Caco-2 (cell line): ENCODE measurements around the gene SLFN11. TPM values are rescaled to one million over a fixed set of nuclear protein-coding genes. Genes with fewer than 3 reads are reported as not detected.

Source experiments
- BruUV-seq: library from RNA; stranded (reverse); fragments of 400-500 nt; replicated peaks from 2 replicates; lab custom pipeline; 2021; lab: Mats Ljungman, UMichigan
- CTCF ChIA-PET: fragments of 300-600 bp; sonication (Branson Sonifier 250); formaldehyde crosslinking; loops from one replicate; lab custom pipeline; 2022; ENCODE audit warnings: antibody characterized with exemption; lab: Charles Lee
- POLR2A ChIA-PET: fragments of 300-600 bp; sonication (Branson Sonifier 250); formaldehyde crosslinking; loops from one replicate; lab custom pipeline; 2022; ENCODE audit warnings: antibody characterized with exemption; lab: Charles Lee
- DNase-seq, 2 experiments: peaks; one replicate each; pipeline versions ENCODE4 v3.0.0 to v3.0.0-alpha.2; 2020 to 2022
- H3K27me3 ChIP-seq: replicated peaks from 2 replicates; pipeline ENCODE4 v1.6.0; 2011; ENCODE audit warnings: low read length; ENCODE audit not compliant: control insufficient read depth, insufficient read depth
- H3K36me3 ChIP-seq: 2 replicates; pipeline ENCODE4 v1.5.1; 2011; ENCODE audit warnings: low read length; ENCODE audit not compliant: control insufficient read depth, insufficient read depth
- H3K4me1 ChIP-seq: fragments of 250-450 bp; sonication (Bioruptor Pico); 2 replicates; pipeline ENCODE4 v1.5.1; 2020; ENCODE audit warnings: mild to moderate bottlenecking
- H3K4me3 ChIP-seq: 2 replicates; pipeline ENCODE4 v1.5.1; 2011; ENCODE audit warnings: low read depth, mild to moderate bottlenecking, control low read depth, low read length
- H3K9me3 ChIP-seq: fragments of 250-450 bp; sonication (Bioruptor Pico); 2 replicates; pipeline ENCODE4 v1.5.1; 2020; ENCODE audit warnings: mild to moderate bottlenecking, moderate library complexity
- H3K27ac Mint-ChIP-seq: one replicate; pipeline ENCODE4 v1.8.0; 2022; ENCODE audit warnings: mixed read lengths; ENCODE audit not compliant: unreplicated experiment
- H3K27me3 Mint-ChIP-seq: one replicate; pipeline ENCODE4 v1.8.0; 2022; ENCODE audit warnings: mixed read lengths; ENCODE audit not compliant: insufficient read depth, unreplicated experiment
- H3K36me3 Mint-ChIP-seq: one replicate; pipeline ENCODE4 v1.8.0; 2022; ENCODE audit warnings: mild to moderate bottlenecking, mixed read lengths; ENCODE audit not compliant: insufficient read depth, unreplicated experiment
- H3K4me1 Mint-ChIP-seq: one replicate; pipeline ENCODE4 v1.8.0; 2022; ENCODE audit warnings: low read depth, mixed read lengths; ENCODE audit not compliant: unreplicated experiment
- H3K4me3 Mint-ChIP-seq: one replicate; pipeline ENCODE4 v1.8.0; 2022; ENCODE audit warnings: mild to moderate bottlenecking, moderate library complexity, mixed read lengths; ENCODE audit not compliant: unreplicated experiment
- H3K9me3 Mint-ChIP-seq: one replicate; pipeline ENCODE4 v1.8.0; 2022; ENCODE audit warnings: mixed read lengths; ENCODE audit not compliant: unreplicated experiment
- CTCF ChIP-seq, 2 experiments: fragments of 200-600 bp in 1 of 2; IDR thresholded peaks; 1 replicate in 1 of 2; 2 replicates in 1 of 2; pipeline versions ENCODE4 v1.5.1 to v1.8.0; 2011 to 2022; ENCODE audit warnings: antibody characterized with exemption in 1 of 2, control low read depth in 1 of 2, inconsistent platforms in 1 of 2, low read depth in 1 of 2, low read length in 1 of 2, mild to moderate bottlenecking in 1 of 2, moderate library complexity in 1 of 2; ENCODE audit not compliant: insufficient read depth in 1 of 2, severe bottlenecking in 1 of 2, unreplicated experiment in 1 of 2
- intact Hi-C: fragments of 100-400 bp; cut with micrococcal nuclease; formaldehyde crosslinking; loops from one replicate; pipeline ENCODE4 v1.10.0; 2022; ENCODE audit not compliant: unreplicated experiment
- total RNA-seq: library from RNA; stranded (reverse); gene quantifications from 2 replicates; pipeline ENCODE4 v1.2.3, GENCODE V29; 2022

The SLFN11 gene
- total RNA-seq, 1 experiment from 2014 or later = not detected

DNA sequence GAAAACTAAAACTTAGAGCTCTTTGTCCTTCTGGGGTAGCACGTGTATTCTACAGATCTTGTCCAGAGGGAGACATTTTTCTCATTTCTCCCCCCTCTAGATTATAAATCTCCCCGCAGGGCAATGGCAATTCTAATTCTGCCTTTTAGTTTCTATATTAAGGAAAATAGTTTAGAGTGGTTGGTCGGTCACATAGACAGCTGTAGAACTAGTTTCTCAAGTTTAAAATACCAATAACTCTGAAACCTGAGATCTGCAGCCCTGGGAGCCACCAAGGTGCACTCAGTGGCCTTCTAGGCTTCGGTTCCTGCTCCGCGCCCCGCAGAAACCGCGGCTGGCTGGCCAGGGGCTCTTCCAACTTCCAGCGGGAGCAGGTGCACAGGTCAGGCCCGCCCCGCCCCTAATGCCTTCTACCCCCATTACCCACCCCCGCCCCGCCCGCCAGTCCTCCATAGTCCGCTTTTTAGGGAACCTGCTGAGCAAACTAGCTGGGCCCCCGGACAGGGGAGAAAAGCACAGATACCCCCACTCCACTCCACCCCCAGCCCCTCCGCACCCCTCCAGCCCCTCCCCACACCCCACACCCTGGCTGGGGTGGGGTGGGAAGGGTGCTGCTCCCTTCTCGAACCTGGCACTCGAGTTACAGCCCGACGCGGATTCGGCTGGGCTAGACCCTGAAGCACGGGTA lies 431 bp downstream of the SLFN11 start:
- POLR2A ChIA-PET = no interaction called here
- no peak for TF ChIP-seq CTCF (IDR thresholded peaks at IDR 0.05; ENCODE audit: insufficient read depth in 1 of 2, low read depth in 1 of 2, low read length in 1 of 2, severe bottlenecking in 1 of 2, unreplicated experiment in 1 of 2)
- Histone ChIP-seq H3K4me3 (no peak overlapping the region), H3K27me3 (peaks cover 3% of the 10 kb centered on the region; the same call in 1 of the 2 replicates), H3K4me1 (0 out of 2 replicates have a peak, but pooled peaks cover 8% of the 10 kb centered on the region), H3K9me3 (peaks cover 5% of the 10 kb centered on the region; the same call in 1 of the 2 replicates), H3K36me3 (no peaks in the 10 kb centered on the region)
- no TSS peak for BruUV-seq
- H3K27me3 Mint-ChIP-seq = peaks cover 32% of the 10 kb centered on the region
- CTCF ChIA-PET = no interaction called here
- H3K4me1 Mint-ChIP-seq = peaks cover 14% of the 10 kb centered on the region
- peak overlapping the region; percentile 64 for H3K4me3 Mint-ChIP-seq
- intact Hi-C loops = no loop called here
- no peak for DNase-seq
- H3K27ac Mint-ChIP-seq = no peak overlapping the region
- H3K9me3 Mint-ChIP-seq = peaks cover 10% of the 10 kb centered on the region
- H3K36me3 Mint-ChIP-seq = no peaks in the 10 kb centered on the region

GRCh38 chr17:35371934-35372333 lies 1.5 kb downstream of the SLFN11 start:
- H3K27ac Mint-ChIP-seq = no peak overlapping the region
- Histone ChIP-seq H3K36me3 (no peaks in the 10 kb centered on the region), H3K9me3 (peaks cover 5% of the 10 kb centered on the region; the same call in 1 of the 2 replicates), H3K4me1 (0 out of 2 replicates have a peak, but pooled peaks cover 8% of the 10 kb centered on the region), H3K27me3 (peaks cover 3% of the 10 kb centered on the region; the same call in 1 of the 2 replicates), H3K4me3 (no peak overlapping the region)
- BruUV-seq = no TSS peak
- H3K4me1 Mint-ChIP-seq = peaks cover 14% of the 10 kb centered on the region
- peaks cover 32% of the 10 kb centered on the region for H3K27me3 Mint-ChIP-seq
- H3K4me3 Mint-ChIP-seq = no peak overlapping the region
- no peak for TF ChIP-seq CTCF (IDR thresholded peaks at IDR 0.05; ENCODE audit: insufficient read depth in 1 of 2, low read depth in 1 of 2, low read length in 1 of 2, severe bottlenecking in 1 of 2, unreplicated experiment in 1 of 2)
- intact Hi-C loops = no loop called here
- CTCF ChIA-PET = no interaction called here
- H3K9me3 Mint-ChIP-seq = peaks cover 10% of the 10 kb centered on the region
- POLR2A ChIA-PET = no interaction called here
- no peaks in the 10 kb centered on the region for H3K36me3 Mint-ChIP-seq
- no peak for DNase-seq

GRCh38 chr17:35368081-35368830 lies 5.2 kb downstream of the SLFN11 start:
- no peaks in the 10 kb centered on the region for H3K36me3 Mint-ChIP-seq
- Histone ChIP-seq H3K4me3 (no peak overlapping the region), H3K27me3 (no peaks in the 10 kb centered on the region), H3K9me3 (peaks cover 5% of the 10 kb centered on the region; the same call in 1 of the 2 replicates), H3K36me3 (no peaks in the 10 kb centered on the region), H3K4me1 (no peaks in the 10 kb centered on the region)
- ChIA-PET POLR2A (no interaction called here), CTCF (no interaction called here)
- H3K4me1 Mint-ChIP-seq = no peaks in the 10 kb centered on the region
- intact Hi-C loops = no loop called here
- no peak overlapping the region for H3K27ac Mint-ChIP-seq
- H3K9me3 Mint-ChIP-seq = peaks cover 10% of the 10 kb centered on the region
- TF ChIP-seq CTCF (IDR thresholded peaks at IDR 0.05; ENCODE audit: insufficient read depth in 1 of 2, low read depth in 1 of 2, low read length in 1 of 2, severe bottlenecking in 1 of 2, unreplicated experiment in 1 of 2) = no peak
- peaks cover 34% of the 10 kb centered on the region for H3K27me3 Mint-ChIP-seq
- BruUV-seq = no TSS peak
- DNase-seq = no peak
- no peak overlapping the region for H3K4me3 Mint-ChIP-seq
